Endothelial cell of umbilical vein (primary cell): ENCODE measurements around the gene GPR37L1.
"Not testable (repeated sequence)": the region's sequence is repeated elsewhere in the genome, so short reads cannot be mapped to it uniquely, and the experiment has no call there.

ENCODE experiments used
- CTCF ChIP-seq, 2 donors: IDR thresholded peaks; 1 replicate in 1 of 2; 2 replicates in 1 of 2; pipeline ENCODE4 v1.5.1; 2011; ENCODE audit warnings: low read length in 2 of 2, mild to moderate bottlenecking in 2 of 2, moderate library complexity in 2 of 2, control low read depth in 1 of 2, inconsistent platforms in 1 of 2, low read depth in 1 of 2; ENCODE audit not compliant: insufficient read depth in 1 of 2; ENCODE audit errors: extremely low read depth in 1 of 2
- POLR2A ChIP-seq: IDR thresholded peaks from 2 replicates; pipeline ENCODE4 v1.6.1; 2012; ENCODE audit warnings: low read depth, mild to moderate bottlenecking, control low read depth, low read length

- TF ChIP-seq CTCF (IDR thresholded peaks at IDR 0.05; ENCODE audit: extremely low read depth in 1 of 2, insufficient read depth in 1 of 2, low read depth in 1 of 2, low read length in 2 of 2); POLR2A: not testable (repeated sequence)
Observed at GRCh38 chr1:202167054-202167453, 44.3 kb downstream of the GPR37L1 start.
